IMR-90 (cell line): Measurements from ENCODE around the gene MEGF9. TPM values are rescaled to one million over a fixed set of nuclear protein-coding genes. Genes with fewer than 3 reads are reported as not detected.

Experiments used
- ATAC-seq: fragments of 200-7000 bp; cut with Tn5 transposase; 2 replicates; pipeline ENCODE4 v1.9.1; 2020; ENCODE audit warnings: low read depth, mild to moderate bottlenecking, moderate library complexity
- BruUV-seq: library from RNA; stranded (reverse); fragments of 400-500 nt; replicated peaks from 2 replicates; lab custom pipeline; 2021; lab: Mats Ljungman, UMichigan
- CTCF ChIA-PET: fragments of 300-600 bp; formaldehyde crosslinking; extraction: SDS; loops from one replicate; lab custom pipeline; 2021; ENCODE audit warnings: antibody characterized with exemption; lab: Yijun Ruan, JAX
- POLR2A ChIA-PET: fragments of 300-600 bp; sonication (Branson Sonifier 250); formaldehyde crosslinking; loops from one replicate; lab custom pipeline; 2022; ENCODE audit warnings: antibody characterized with exemption; ENCODE audit not compliant: unreplicated experiment; lab: Charles Lee
- DNase-seq: peaks from one replicate; pipeline ENCODE4 v3.0.0; 2013
- H2AFZ ChIP-seq: replicated peaks from 2 replicates; pipeline ENCODE3; 2013; ENCODE audit warnings: low read length, mild to moderate bottlenecking; ENCODE audit not compliant: poor library complexity
- H2AK5ac ChIP-seq: 2 replicates; pipeline ENCODE4 v1.6.1; 2013; ENCODE audit warnings: low read depth, low read length, inconsistent platforms
- H2AK9ac ChIP-seq: replicated peaks from 2 replicates; pipeline ENCODE3; 2013; ENCODE audit warnings: mild to moderate bottlenecking, low read depth, low read length, moderate library complexity; ENCODE audit not compliant: poor library complexity
- H2BK120ac ChIP-seq: 2 replicates; pipeline ENCODE4 v1.6.1; 2013; ENCODE audit warnings: low read depth, low read length, inconsistent platforms
- H2BK15ac ChIP-seq: 3 replicates; pipeline ENCODE4 v1.6.1; 2013; ENCODE audit warnings: low read depth, low read length, inconsistent platforms
- H2BK20ac ChIP-seq: 2 replicates; pipeline ENCODE4 v1.6.1; 2013; ENCODE audit warnings: low read depth, mild to moderate bottlenecking, inconsistent platforms, low read length, moderate library complexity
- H2BK5ac ChIP-seq: 2 replicates; pipeline ENCODE4 v1.6.1; 2013; ENCODE audit warnings: mild to moderate bottlenecking, low read depth, low read length, inconsistent platforms; ENCODE audit not compliant: poor library complexity, severe bottlenecking
- H3K14ac ChIP-seq: replicated peaks from 2 replicates; pipeline ENCODE4 v1.6.1; 2013; ENCODE audit warnings: low read depth, low read length, inconsistent platforms
- H3K18ac ChIP-seq: 2 replicates; pipeline ENCODE4 v1.6.1; 2013; ENCODE audit warnings: low read depth, low read length, control low read depth
- H3K23ac ChIP-seq: 2 replicates; pipeline ENCODE4 v1.6.1; 2013; ENCODE audit warnings: low read depth, low read length, inconsistent platforms
- H3K27ac ChIP-seq: 2 replicates; pipeline ENCODE4 v1.5.1; 2013; ENCODE audit warnings: mild to moderate bottlenecking, control low read depth, low read length; ENCODE audit not compliant: insufficient read depth
- H3K27me3 ChIP-seq: 2 replicates; pipeline ENCODE4 v1.6.1; 2013; ENCODE audit warnings: low read length; ENCODE audit not compliant: control insufficient read depth, insufficient read depth
- H3K36me3 ChIP-seq: 2 replicates; pipeline ENCODE4 v1.6.1; 2013; ENCODE audit warnings: low read length, mixed read lengths; ENCODE audit not compliant: control insufficient read depth, insufficient read depth
- H3K4ac ChIP-seq: 2 replicates; pipeline ENCODE4 v1.6.1; 2013; ENCODE audit warnings: low read depth, low read length, inconsistent platforms
- H3K4me1 ChIP-seq: 2 replicates; pipeline ENCODE4 v1.6.1; 2013; ENCODE audit warnings: low read length, mixed read lengths; ENCODE audit not compliant: control insufficient read depth, insufficient read depth
- H3K4me2 ChIP-seq: 2 replicates; pipeline ENCODE4 v1.6.1; 2013; ENCODE audit warnings: low read depth, mild to moderate bottlenecking, control low read depth, low read length, moderate library complexity
- H3K4me3 ChIP-seq: 2 replicates; pipeline ENCODE4 v1.5.1; 2013; ENCODE audit warnings: low read depth, mild to moderate bottlenecking, control low read depth, low read length, moderate library complexity; ENCODE audit not compliant: insufficient read depth
- H3K56ac ChIP-seq: 2 replicates; pipeline ENCODE4 v1.6.1; 2013; ENCODE audit warnings: low read length, inconsistent platforms; ENCODE audit not compliant: insufficient read depth; ENCODE audit errors: extremely low read depth
- H3K79me1 ChIP-seq, 2 experiments: 2 replicates each; pipeline ENCODE4 v1.6.1; 2013; ENCODE audit warnings: low read length in 2 of 2, inconsistent platforms in 1 of 2, low read depth in 1 of 2
- H3K9ac ChIP-seq: 2 replicates; pipeline ENCODE4 v1.6.1; 2013; ENCODE audit warnings: low read depth, low read length, control low read depth
- H3K9me1 ChIP-seq: 2 replicates; pipeline ENCODE4 v1.6.1; 2013; ENCODE audit warnings: low read length, inconsistent platforms; ENCODE audit not compliant: insufficient read depth
- H3K9me3 ChIP-seq: 2 replicates; pipeline ENCODE4 v1.6.1; 2013; ENCODE audit warnings: low read length; ENCODE audit not compliant: control insufficient read depth, insufficient read depth
- H4K20me1 ChIP-seq: 2 replicates; pipeline ENCODE4 v1.6.1; 2013; ENCODE audit warnings: low read length, inconsistent platforms; ENCODE audit not compliant: insufficient read depth
- H4K5ac ChIP-seq: 2 replicates; pipeline ENCODE4 v1.6.1; 2013; ENCODE audit warnings: mild to moderate bottlenecking, low read depth, low read length, control low read depth
- H4K8ac ChIP-seq, 2 experiments: 2 replicates each; pipeline ENCODE4 v1.6.1; 2013; ENCODE audit warnings: low read depth in 2 of 2, low read length in 2 of 2, control low read depth in 1 of 2, inconsistent platforms in 1 of 2
- H4K91ac ChIP-seq: 2 replicates; pipeline ENCODE4 v1.6.1; 2013; ENCODE audit warnings: low read depth, low read length, inconsistent platforms; ENCODE audit not compliant: insufficient read depth
- BHLHE40 ChIP-seq: fragments of 150-350 bp; IDR thresholded peaks from 2 replicates; pipeline ENCODE4 v1.6.1; 2016; ENCODE audit warnings: mild to moderate bottlenecking, low read depth, low read length
- CEBPB ChIP-seq: IDR thresholded peaks from 2 replicates; pipeline ENCODE4 v1.6.1; 2012; ENCODE audit warnings: low read depth, low read length, improper control_type of control experiment
- CHD1 ChIP-seq: IDR thresholded peaks from 2 replicates; pipeline ENCODE4 v1.6.1; 2012; ENCODE audit warnings: low read depth, low read length, improper control_type of control experiment
- FOS ChIP-seq: fragments of 150-350 bp; IDR thresholded peaks from 2 replicates; pipeline ENCODE4 v1.6.1; 2016; ENCODE audit warnings: low read depth, low read length
- MAFK ChIP-seq: IDR thresholded peaks from 2 replicates; pipeline ENCODE4 v1.6.1; 2012; ENCODE audit warnings: low read depth, low read length, improper control_type of control experiment
- MAZ ChIP-seq: IDR thresholded peaks from 2 replicates; pipeline ENCODE4 v1.6.1; 2012; ENCODE audit warnings: low read depth, mild to moderate bottlenecking, low read length, improper control_type of control experiment, moderate library complexity, borderline replicate concordance
- MXI1 ChIP-seq: IDR thresholded peaks from 2 replicates; pipeline ENCODE4 v1.6.1; 2012; ENCODE audit warnings: low read depth, mild to moderate bottlenecking, low read length, moderate library complexity, borderline replicate concordance
- NFE2L2 ChIP-seq: fragments of 150-350 bp; IDR thresholded peaks from 2 replicates; pipeline ENCODE4 v1.6.1; 2016; ENCODE audit warnings: low read depth, mild to moderate bottlenecking, low read length
- POLR2A ChIP-seq: IDR thresholded peaks from 2 replicates; pipeline ENCODE4 v1.6.1; 2012; ENCODE audit warnings: mild to moderate bottlenecking, low read depth, low read length
- RAD21 ChIP-seq: IDR thresholded peaks from 2 replicates; pipeline ENCODE4 v1.6.1; 2012; ENCODE audit warnings: low read length, improper control_type of control experiment
- RCOR1 ChIP-seq: IDR thresholded peaks from 2 replicates; pipeline ENCODE4 v1.6.1; 2012; ENCODE audit warnings: mild to moderate bottlenecking, low read length, improper control_type of control experiment; ENCODE audit not compliant: insufficient replicate concordance
- SMC3 ChIP-seq: fragments of 150-350 bp; IDR thresholded peaks from 2 replicates; pipeline ENCODE4 v1.6.1; 2016; ENCODE audit warnings: low read depth, mild to moderate bottlenecking, antibody characterized with exemption, low read length, moderate library complexity
- WGBS, 2 experiments: methylation state at CpG; one replicate each; pipeline versions ENCODE4 v1.1.5 to v1.1.7; 2013; ENCODE audit warnings: missing lambda C conversion rate in 2 of 2; ENCODE audit not compliant: insufficient read length in 1 of 2; ENCODE audit errors: extremely low coverage in 2 of 2; 5-methylcytosine and 5-hydroxymethylcytosine counted together
- dilution Hi-C: fragments of 300-500 bp; cut with HindIII; formaldehyde crosslinking; loops from one replicate; pipeline ENCODE4 v1.14.3; 2018; ENCODE audit warnings: low sequenced_read_pairs; ENCODE audit not compliant: unreplicated experiment
- in situ Hi-C: fragments of 300-500 bp; cut with MboI; formaldehyde crosslinking; loops from 3 replicates; pipeline ENCODE4 v1.14.3; 2019; ENCODE audit warnings: low sequenced_read_pairs, inconsistent platforms, mixed read lengths
- intact Hi-C: fragments of 100-400 bp; cut with micrococcal nuclease; formaldehyde crosslinking; loops from 2 replicates; pipeline ENCODE4 v1.10.0; 2022
- polyA plus RNA-seq, 3 experiments: library from polyadenylated mRNA; depleted of rRNA; stranded (reverse); fragments of >200 nt; gene quantifications; 2 replicates each; pipeline ENCODE4 v1.2.3, GENCODE V29; 2012; ENCODE audit warnings: low replicate concordance in 1 of 3
- total RNA-seq: library from RNA; depleted of rRNA; stranded (reverse); fragments of >200 nt; gene quantifications from 2 replicates; pipeline ENCODE4 v1.2.3, GENCODE V29; 2012
- TF ChIP-seq, protein P1 (sequence below): fragments of 150-350 bp; IDR thresholded peaks from 2 replicates; pipeline ENCODE4 v1.6.1; 2017; ENCODE audit warnings: mild to moderate bottlenecking, antibody characterized with exemption, low read length, low read depth

The MEGF9 gene
- total and polyA plus RNA-seq, 2 of the 4 experiments (the other 2 are of a cell fraction), result 3.4 TPM

DNA sequence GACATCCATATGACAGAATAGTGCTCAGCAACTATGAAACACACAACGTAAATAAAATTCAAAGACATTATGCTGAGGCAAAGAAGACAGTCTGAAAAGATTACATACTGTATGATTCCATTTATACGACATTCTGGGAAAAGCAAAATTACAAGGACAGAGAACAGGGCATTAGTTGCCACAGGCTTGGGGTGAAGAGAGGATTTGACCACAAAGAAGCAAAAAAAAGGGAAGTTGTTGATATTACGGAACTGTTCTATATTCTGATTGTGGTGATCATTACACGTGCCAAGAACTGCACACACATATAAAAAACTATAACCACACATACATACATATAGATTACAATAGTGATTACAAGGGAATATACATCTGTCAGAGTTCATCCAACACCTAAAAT, 158.4 kb downstream of the MEGF9 start:
- H3K27ac ChIP-seq, result no peak overlapping the region
- no peak for ATAC-seq
- no peaks in the 10 kb centered on the region for H3K4me1 ChIP-seq
- H2AK9ac ChIP-seq, result no peak overlapping the region
- H3K23ac ChIP-seq, result no peak overlapping the region
- H3K4ac ChIP-seq, result no peak overlapping the region
- no peak overlapping the region for H2AFZ ChIP-seq
- H4K91ac ChIP-seq, result no peak overlapping the region
- no peak overlapping the region for H2BK5ac ChIP-seq
- H3K27me3 ChIP-seq, result no peaks in the 10 kb centered on the region
- peaks cover 29 to 36% of the 10 kb centered on the region in 2 experiments for H3K79me1 ChIP-seq
- no peaks in the 10 kb centered on the region for H3K9me3 ChIP-seq
- H3K9me1 ChIP-seq, result peaks cover 6% of the 10 kb centered on the region
- no peaks in the 10 kb centered on the region for H4K20me1 ChIP-seq
- TF ChIP-seq RCOR1, result no peak
- no peak for TF ChIP-seq CHD1
- TF ChIP-seq, protein P1, sequence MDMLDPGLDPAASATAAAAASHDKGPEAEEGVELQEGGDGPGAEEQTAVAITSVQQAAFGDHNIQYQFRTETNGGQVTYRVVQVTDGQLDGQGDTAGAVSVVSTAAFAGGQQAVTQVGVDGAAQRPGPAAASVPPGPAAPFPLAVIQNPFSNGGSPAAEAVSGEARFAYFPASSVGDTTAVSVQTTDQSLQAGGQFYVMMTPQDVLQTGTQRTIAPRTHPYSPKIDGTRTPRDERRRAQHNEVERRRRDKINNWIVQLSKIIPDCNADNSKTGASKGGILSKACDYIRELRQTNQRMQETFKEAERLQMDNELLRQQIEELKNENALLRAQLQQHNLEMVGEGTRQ, result no peak
- TF ChIP-seq POLR2A, result no peak
- no peak for TF ChIP-seq SMC3
- TF ChIP-seq BHLHE40, result no peak
- TF ChIP-seq MAFK, result no peak
- no peak for TF ChIP-seq RAD21
- no peak for TF ChIP-seq FOS
- TF ChIP-seq CEBPB, result no peak
- no peak for TF ChIP-seq NFE2L2
- no peak for TF ChIP-seq MXI1
- no peak for TF ChIP-seq MAZ
- no peak overlapping the region for H3K4me2 ChIP-seq
- ChIA-PET POLR2A (no interaction called here), CTCF (no interaction called here)
- 0 out of 2 replicates have a peak, but pooled peaks cover 3% of the 10 kb centered on the region for H3K36me3 ChIP-seq
- no peak overlapping the region for H4K8ac ChIP-seq
- DNase-seq, result no peak
- WGBS, 2 experiments, result no CpG with 5 or more reads among the region's 4 CpGs
- H2BK120ac ChIP-seq, result no peak overlapping the region
- no peak overlapping the region for H3K9ac ChIP-seq
- H3K18ac ChIP-seq, result no peak overlapping the region
- H4K5ac ChIP-seq, result no peak overlapping the region
- H3K14ac ChIP-seq, result no peak overlapping the region
- dilution Hi-C loops (no loop called here), in situ Hi-C loops (no loop called here), intact Hi-C loops (no loop called here)
- H3K4me3 ChIP-seq, result no peak overlapping the region
- no peak overlapping the region for H2AK5ac ChIP-seq
- H2BK15ac ChIP-seq, result no peak overlapping the region
- no peak overlapping the region for H3K56ac ChIP-seq
- no peak overlapping the region for H2BK20ac ChIP-seq
- BruUV-seq, result no TSS peak
